Activated CD8-positive, alpha-beta memory T cell treated with anti-CD3 and anti-CD28 coated beads, Interleukin-2, amount 50 U/mL, for 24 hours (primary cell): ENCODE data around the gene SULT6B1.

Experiments used
- DNase-seq: peaks from one replicate; pipeline ENCODE4 v3.0.0-alpha.2; 2020; ENCODE audit errors: extremely low read depth

SULT6B1 gene

GRCh38 chr2:37153224-37153623 is 35.2 kb downstream of the SULT6B1 start:
- no peak for DNase-seq

DNA sequence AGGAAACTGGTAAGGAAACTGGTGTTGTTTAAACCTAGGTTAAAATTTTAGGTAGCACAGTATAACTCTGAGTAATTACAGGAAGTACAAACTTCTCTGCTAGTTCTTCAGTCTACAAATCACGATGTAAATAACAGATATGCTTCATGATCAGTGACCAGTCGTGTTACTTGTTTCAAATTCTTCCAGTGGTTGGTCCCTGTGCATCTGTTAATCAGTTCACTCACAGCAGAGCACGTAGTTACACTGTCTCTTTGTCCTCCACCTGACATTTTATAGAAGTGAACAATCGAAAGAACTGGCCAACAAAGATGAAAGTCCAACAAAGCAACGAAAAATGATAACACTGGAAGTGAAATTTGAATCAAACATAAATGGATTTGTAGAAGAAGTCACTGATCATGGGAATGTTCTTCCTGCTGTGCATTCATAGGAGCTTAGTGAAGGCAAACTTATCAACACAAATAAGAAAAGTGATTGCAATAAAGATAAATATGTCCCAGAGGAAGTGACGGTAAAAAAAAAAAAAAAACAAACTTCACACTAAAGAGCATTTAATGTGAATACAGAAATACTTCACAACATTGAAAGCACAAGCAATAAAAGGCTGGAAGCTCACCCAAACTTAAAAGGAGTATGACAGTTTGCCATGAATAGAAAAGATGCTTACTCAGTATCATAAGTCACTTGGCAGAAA is 38.7 kb downstream of the SULT6B1 start:
- DNase-seq, result no peak

- DNase-seq, result no peak
These were observed 40.1 kb downstream of the SULT6B1 start for GRCh38 chr2:37148325-37148724.

GRCh38 chr2:37146062-37146461 is 42.4 kb downstream of the SULT6B1 start:
- DNase-seq, result no peak

GRCh38 chr2:37143974-37144373 is 44.5 kb downstream of the SULT6B1 start:
- no peak for DNase-seq

DNA sequence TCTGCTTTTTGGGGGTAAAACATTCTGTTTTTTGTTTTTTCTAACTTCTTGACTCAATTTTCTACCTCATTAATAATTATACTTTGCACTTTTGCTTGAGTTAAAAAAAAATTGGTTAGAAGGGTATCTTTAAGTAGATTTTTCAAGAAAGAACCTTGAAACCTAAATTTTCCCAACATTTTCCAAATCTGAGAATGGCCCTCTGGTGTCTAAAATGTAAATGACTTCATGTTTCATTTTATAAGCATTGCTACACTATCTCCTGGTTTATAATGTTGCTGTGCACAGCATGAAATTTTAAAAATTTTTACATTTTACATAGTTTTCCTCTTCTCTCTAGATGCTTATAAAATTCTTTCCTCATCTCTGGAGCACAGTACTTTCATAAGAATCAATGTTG is 45.9 kb downstream of the SULT6B1 start:
- DNase-seq, result no peak

DNA sequence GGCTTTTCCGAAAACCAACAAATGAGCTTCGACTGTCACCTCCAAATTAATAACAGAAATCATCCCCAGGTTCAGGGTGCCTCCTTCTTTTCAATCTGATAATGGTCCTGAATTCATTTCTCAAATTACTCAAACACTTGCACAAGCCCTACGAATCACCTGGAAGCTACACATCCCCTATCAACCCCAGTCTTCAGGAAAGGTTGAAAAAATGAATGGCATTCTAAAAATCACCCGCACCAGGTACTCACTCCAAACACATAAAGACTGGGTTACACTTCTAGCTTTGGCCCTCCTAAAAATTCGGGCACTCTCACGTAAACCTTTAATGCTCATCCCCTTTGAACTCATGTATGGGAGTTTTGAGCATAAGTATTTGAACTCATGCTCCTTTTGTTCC is 55.6 kb downstream of the SULT6B1 start:
- no peak for DNase-seq

- no peak for DNase-seq
These were observed 63.1 kb downstream of the SULT6B1 start for GRCh38 chr2:37125416-37125815.

GRCh38 chr2:37119157-37119556 is 69.3 kb downstream of the SULT6B1 start:
- DNase-seq, result no peak
